Measurements from ENCODE around the gene CRISP1.

DNA sequence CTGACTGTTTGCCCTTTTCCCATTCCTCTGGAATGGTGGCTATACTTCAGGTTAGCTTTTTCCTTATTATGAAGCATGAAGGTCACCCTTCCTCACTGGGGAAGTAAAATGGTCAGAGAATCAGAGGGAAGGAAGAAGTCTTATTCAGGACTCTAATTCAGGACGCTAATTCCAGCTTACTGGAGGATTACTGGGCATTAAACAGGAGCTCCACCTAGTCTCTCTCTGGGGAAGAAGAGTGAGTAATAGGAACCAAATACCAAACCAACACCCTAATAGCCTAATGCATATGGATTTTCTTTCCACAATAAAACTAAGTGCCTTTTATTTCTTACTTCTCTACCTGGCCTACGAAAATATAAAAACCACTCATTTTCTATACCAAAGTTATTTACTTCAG is 10.1 kb downstream of the CRISP1 start:
- TF ChIP-seq CTCF (conservative IDR thresholded peaks at IDR 0.05) (no peak), ZFX (IDR thresholded peaks at IDR 0.05) (no peak)
